ENCODE results near the gene PCMTD2.

PCMTD2 gene

DNA sequence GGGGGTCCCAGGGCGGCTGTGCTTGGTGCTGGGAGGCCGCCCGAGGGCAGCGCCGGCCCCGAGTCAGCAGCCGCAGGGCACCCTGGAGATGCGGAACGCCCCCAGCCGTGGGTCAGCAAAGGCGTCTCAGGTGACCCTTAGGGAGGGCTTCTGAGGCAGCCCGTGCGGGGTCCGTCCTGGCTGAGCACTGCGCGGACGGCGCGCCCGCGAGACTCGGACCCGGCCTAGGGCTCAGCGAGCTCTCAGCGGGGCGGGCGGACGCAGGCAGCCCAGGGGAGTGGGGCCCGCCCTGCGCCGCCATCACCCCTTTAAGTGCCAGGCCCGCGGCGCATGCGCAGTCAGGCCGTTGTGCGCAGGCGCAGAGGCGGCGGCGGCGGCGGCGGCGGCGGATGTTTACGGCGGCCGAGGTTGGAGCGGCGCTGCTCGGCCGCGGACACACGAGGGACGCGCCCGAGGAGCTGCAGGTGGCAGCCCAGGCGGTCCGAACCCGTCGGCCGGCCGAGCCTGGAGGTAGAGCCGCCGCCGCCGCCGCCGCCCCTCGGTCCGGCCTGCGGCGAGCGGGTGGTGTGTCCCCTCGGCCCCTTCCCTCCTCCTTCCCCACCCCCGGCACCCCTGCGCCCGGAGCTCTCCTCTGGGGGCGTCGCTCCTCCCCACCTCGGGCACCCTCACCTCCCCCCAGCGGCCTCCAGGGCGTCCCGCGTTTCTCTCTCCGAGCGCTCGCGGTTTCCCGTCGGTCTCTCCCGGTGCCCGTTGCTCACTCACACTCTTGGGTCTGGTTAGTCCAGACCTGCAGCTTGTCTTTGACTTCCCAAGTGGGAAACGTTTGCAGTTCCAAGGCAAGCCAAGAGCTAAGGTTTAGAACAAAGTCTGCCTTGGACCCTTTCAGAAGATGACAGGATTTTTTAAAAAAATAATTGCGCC is at the start of gene PCMTD2:
Gene PCMTD2, plus strand, starts transcription at position 388 of the 921 bp plus-strand sequence. CDS start 4,218 bp downstream, outside the sequence.
- peaks cover 54% of the 10 kb centered on the region for H3K4me1 Mint-ChIP-seq (ENCODE audit: low read depth)
- peak within 1 kb of the TSS; percentile 85 for H3K4me3 Mint-ChIP-seq
- no peaks in the 10 kb centered on the region for H3K9me3 Mint-ChIP-seq
- H3K27ac Mint-ChIP-seq = peak within 1 kb of the TSS; percentile 87
- peaks cover 7% of the 10 kb centered on the region for H3K27me3 Mint-ChIP-seq
- peaks cover 2% of the 10 kb centered on the region for H3K36me3 Mint-ChIP-seq (ENCODE audit: low read depth)

DNA sequence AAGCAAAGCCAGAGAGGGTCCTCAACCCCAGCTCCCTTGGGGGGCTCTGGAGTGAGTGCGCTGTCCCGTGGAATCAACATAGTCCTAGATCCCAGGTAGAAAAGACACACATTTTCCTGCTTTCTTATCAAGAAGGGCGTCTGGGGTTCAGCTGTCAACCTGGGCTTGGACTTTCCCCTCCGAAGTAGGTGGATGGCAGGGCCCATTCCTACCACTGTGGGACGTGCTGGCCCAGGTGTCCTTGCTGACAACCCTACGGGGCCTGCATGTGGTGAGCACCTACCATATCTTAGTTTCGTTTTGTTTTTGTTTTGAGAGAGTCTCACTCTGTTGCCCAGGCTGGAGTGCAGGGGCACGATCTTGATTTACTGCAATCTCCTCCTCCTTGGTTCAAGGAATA is 48.9 kb upstream of the PCMTD2 start:
- Mint-ChIP-seq H3K27ac (no peak overlapping the region), H3K4me3 (no peak overlapping the region), H3K9me3 (no peaks in the 10 kb centered on the region), H3K36me3 (ENCODE audit: low read depth) (no peaks in the 10 kb centered on the region), H3K4me1 (ENCODE audit: low read depth) (no peaks in the 10 kb centered on the region), H3K27me3 (no peaks in the 10 kb centered on the region)

DNA sequence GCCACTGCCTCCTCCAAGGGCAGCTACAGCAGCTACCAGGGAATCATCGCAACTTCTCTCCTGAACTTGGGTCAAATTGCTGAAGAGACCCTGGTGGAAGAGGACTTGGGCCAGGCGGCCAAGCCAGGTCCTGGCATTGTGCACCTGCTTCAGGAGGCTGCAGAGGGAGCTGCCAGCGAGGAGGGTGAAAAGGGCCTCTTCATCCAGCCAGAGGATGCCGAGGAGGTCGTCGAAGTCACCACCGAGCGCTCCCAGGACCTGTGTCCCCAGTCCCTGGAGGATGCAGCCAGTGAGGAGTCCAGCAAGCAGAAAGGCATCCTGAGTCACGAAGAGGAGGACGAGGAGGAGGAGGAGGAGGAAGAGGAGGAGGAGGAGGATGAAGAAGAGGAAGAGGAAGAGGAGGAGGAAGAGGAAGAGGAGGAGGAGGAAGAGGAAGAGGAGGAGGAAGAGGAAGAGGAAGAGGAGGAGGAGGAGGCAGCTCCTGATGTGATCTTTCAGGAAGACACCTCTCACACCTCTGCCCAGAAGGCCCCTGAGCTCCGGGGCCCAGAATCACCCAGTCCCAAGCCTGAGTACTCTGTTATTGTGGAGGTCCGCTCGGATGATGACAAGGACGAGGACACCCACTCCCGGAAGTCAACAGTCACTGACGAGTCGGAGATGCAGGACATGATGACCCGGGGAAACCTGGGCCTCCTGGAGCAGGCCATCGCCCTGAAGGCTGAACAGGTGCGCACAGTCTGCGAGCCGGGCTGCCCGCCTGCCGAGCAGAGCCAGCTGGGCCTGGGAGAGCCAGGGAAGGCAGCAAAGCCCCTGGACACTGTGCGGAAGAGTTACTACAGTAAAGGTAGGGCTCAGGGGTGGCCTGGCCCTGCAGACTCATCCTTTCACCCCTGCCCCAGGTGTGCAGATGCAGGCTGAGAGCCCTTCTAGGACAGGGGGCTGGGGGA is 47.6 kb upstream of the PCMTD2 start:
- H3K27ac Mint-ChIP-seq = no peak overlapping the region
- H3K27me3 Mint-ChIP-seq = no peaks in the 10 kb centered on the region
- H3K36me3 Mint-ChIP-seq (ENCODE audit: low read depth) = no peaks in the 10 kb centered on the region
- no peaks in the 10 kb centered on the region for H3K9me3 Mint-ChIP-seq
- no peaks in the 10 kb centered on the region for H3K4me1 Mint-ChIP-seq (ENCODE audit: low read depth)
- H3K4me3 Mint-ChIP-seq = no peak overlapping the region

DNA sequence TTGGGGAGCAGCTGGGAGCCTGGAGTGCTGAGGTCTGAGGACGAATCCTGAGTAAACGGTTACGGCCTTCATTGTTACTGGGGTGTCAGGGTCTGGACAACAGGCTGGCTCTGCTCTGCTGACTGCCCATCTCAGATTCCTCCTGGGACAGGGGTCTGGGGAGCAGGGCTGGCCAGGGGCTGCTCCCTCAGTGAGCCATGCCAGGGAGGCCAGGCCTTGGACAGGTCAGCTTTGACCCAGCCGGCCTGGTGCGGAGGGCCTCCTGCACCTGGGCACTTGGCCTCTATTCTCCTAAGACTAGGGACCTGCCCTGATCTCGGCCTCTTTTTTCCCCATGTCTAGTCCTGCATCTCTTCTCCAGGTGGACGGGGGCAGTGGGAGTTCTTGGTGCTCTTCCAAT is 46.4 kb upstream of the PCMTD2 start:
- H3K27ac Mint-ChIP-seq = no peak overlapping the region
- H3K36me3 Mint-ChIP-seq (ENCODE audit: low read depth) = no peaks in the 10 kb centered on the region
- no peaks in the 10 kb centered on the region for H3K27me3 Mint-ChIP-seq
- H3K4me1 Mint-ChIP-seq (ENCODE audit: low read depth) = no peaks in the 10 kb centered on the region
- no peaks in the 10 kb centered on the region for H3K9me3 Mint-ChIP-seq
- H3K4me3 Mint-ChIP-seq = no peak overlapping the region

- Mint-ChIP-seq H3K27me3 (no peaks in the 10 kb centered on the region), H3K4me3 (no peak overlapping the region)
Observed at GRCh38 chr20:64210656-64211369, 44.7 kb upstream of the PCMTD2 start.

GRCh38 chr20:64211874-64212658 is 43.5 kb upstream of the PCMTD2 start:
- H3K9me3 Mint-ChIP-seq = no peaks in the 10 kb centered on the region
- H3K36me3 Mint-ChIP-seq (ENCODE audit: low read depth) = no peaks in the 10 kb centered on the region
- H3K4me3 Mint-ChIP-seq = no peak overlapping the region
- no peaks in the 10 kb centered on the region for H3K27me3 Mint-ChIP-seq
- H3K27ac Mint-ChIP-seq = no peak overlapping the region
- H3K4me1 Mint-ChIP-seq (ENCODE audit: low read depth) = peaks cover 8% of the 10 kb centered on the region

More at GRCh38 chr20:64210656-64211369, 44.7 kb upstream of the PCMTD2 start:
- no peak overlapping the region for H3K27ac Mint-ChIP-seq
- peaks cover 8% of the 10 kb centered on the region for H3K4me1 Mint-ChIP-seq (ENCODE audit: low read depth)
- no peaks in the 10 kb centered on the region for H3K9me3 Mint-ChIP-seq
- no peaks in the 10 kb centered on the region for H3K36me3 Mint-ChIP-seq (ENCODE audit: low read depth)

DNA sequence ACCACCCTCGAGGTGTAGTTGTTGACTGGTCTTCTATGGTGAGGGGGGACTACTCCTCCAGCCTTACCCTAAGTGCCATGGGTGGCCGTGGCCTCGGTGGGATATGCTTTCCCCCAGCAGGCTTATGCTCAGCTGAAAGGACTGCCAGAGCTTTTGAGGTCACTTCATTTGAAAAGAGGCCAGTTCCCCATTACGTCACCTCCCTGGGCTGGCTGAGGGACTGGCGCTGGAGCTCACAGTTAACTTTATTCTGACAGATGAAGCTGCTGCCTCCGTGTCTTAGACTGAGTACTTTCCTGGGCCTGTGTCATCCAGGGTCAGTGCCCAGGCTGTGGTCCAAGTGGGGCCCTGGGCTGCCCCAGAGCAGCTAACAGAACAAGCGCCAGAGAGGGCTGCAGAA is 42.8 kb upstream of the PCMTD2 start:
- peaks cover 8% of the 10 kb centered on the region for H3K4me1 Mint-ChIP-seq (ENCODE audit: low read depth)
- no peaks in the 10 kb centered on the region for H3K9me3 Mint-ChIP-seq
- H3K36me3 Mint-ChIP-seq (ENCODE audit: low read depth) = no peaks in the 10 kb centered on the region
- no peaks in the 10 kb centered on the region for H3K27me3 Mint-ChIP-seq
- H3K27ac Mint-ChIP-seq = no peak overlapping the region
- H3K4me3 Mint-ChIP-seq = no peak overlapping the region

DNA sequence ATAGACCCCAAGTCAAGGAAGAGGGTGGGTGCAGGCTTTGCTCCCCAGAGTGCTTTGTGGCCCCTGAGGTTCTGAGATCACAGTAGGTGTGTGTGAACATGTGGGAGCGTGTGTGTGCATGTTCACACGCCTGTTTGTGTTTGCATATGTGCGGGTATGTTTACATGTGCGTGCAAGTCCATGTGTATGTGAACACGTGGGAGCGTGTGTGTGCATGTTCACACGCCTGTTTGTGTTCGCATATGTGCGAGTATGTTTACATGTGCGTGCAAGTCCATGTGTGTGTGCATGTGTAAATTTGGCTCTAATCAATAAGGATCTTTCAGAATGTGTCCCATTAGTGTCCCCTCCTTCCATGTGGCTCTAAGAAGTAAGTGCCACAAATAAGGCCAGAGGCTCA is 41.4 kb upstream of the PCMTD2 start:
- Mint-ChIP-seq H3K27me3 (no peaks in the 10 kb centered on the region), H3K4me1 (ENCODE audit: low read depth) (peaks cover 8% of the 10 kb centered on the region), H3K27ac (no peak overlapping the region), H3K9me3 (no peaks in the 10 kb centered on the region), H3K4me3 (no peak overlapping the region), H3K36me3 (ENCODE audit: low read depth) (no peaks in the 10 kb centered on the region)

DNA sequence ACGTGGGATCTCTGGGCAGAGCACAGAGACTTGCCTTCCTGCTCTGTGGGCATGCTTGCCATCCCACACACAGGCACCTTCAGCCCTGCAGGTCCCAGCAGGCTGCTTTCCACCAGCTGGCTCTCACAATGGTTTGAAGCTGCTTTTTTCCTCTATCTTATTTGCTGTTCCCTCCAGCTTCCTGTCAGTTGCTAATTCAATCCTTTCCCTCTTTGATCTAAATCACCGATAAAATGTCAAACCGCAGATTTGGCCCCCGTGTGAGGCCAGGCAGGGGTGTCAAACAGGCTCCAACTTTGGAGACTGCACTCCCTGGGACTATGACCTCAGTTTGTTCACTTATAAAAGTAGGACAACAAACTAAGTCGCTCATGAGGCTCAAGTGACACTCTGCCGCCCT is 40.6 kb upstream of the PCMTD2 start:
- Mint-ChIP-seq H3K36me3 (ENCODE audit: low read depth) (no peaks in the 10 kb centered on the region), H3K4me3 (no peak overlapping the region), H3K27ac (no peak overlapping the region), H3K9me3 (no peaks in the 10 kb centered on the region), H3K27me3 (no peaks in the 10 kb centered on the region), H3K4me1 (ENCODE audit: low read depth) (peaks cover 8% of the 10 kb centered on the region)

GRCh38 chr20:64216036-64216435 is 39.5 kb upstream of the PCMTD2 start:
- Mint-ChIP-seq H3K4me3 (no peak overlapping the region), H3K4me1 (ENCODE audit: low read depth) (peaks cover 8% of the 10 kb centered on the region), H3K27me3 (no peaks in the 10 kb centered on the region), H3K27ac (no peak overlapping the region), H3K36me3 (ENCODE audit: low read depth) (no peaks in the 10 kb centered on the region), H3K9me3 (no peaks in the 10 kb centered on the region)

DNA sequence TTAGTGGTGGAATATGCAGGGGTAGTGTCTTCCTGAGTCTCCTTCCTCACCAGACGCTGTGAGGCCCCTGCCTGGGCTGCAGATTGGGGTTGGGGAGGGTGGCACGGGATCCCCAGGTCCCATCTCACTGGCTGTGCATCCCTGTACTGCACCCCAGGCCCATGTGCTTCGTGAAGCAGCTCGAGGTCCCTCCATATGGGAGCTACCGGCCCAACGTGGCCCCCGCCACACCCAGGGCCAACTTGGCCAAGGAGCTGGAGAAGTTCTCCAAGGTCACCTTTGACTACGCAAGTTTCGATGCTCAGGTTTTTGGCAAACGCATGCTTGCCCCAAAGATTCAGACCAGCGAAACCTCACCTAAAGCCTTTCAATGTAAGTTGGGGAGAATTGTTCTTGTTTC is 38.6 kb upstream of the PCMTD2 start:
- Mint-ChIP-seq H3K4me1 (ENCODE audit: low read depth) (peaks cover 8% of the 10 kb centered on the region), H3K27ac (no peak overlapping the region), H3K9me3 (no peaks in the 10 kb centered on the region), H3K4me3 (no peak overlapping the region), H3K27me3 (no peaks in the 10 kb centered on the region), H3K36me3 (ENCODE audit: low read depth) (no peaks in the 10 kb centered on the region)

DNA sequence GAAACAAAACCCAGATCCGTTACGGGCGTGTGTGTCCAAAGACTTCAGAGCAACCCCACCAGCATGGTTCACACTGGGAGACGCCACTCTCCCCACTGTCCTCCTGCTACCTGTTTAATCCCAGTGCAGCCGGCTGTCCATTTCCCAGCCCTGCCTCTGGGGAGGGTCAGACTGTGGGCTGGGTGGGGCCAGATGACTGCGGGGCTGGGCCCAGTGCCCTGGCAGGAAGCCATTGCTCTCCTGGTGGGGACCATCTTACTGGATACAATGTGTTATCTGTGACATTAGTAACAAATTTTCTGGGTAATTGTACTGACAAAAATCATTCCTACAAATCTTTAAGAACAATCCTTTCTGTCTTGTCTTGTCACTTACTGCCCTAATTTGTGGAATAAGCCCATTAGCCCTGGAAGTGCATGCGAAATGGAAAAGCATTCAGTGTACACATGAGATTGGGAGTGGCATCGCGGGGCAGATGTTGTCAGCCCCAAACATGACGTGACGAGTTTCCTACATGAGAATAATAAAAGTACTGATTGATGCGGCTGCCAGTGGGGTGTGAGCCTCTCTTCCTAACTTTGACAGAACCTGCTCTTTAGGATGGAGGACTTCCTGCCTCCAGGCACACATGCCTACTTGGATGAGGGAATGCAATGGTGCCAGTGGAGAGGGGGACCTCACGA is 37.9 kb upstream of the PCMTD2 start:
- H3K27me3 Mint-ChIP-seq = no peaks in the 10 kb centered on the region
- no peak overlapping the region for H3K27ac Mint-ChIP-seq
- H3K4me3 Mint-ChIP-seq = no peak overlapping the region
- no peaks in the 10 kb centered on the region for H3K9me3 Mint-ChIP-seq
- peaks cover 8% of the 10 kb centered on the region for H3K4me1 Mint-ChIP-seq (ENCODE audit: low read depth)
- no peaks in the 10 kb centered on the region for H3K36me3 Mint-ChIP-seq (ENCODE audit: low read depth)

DNA sequence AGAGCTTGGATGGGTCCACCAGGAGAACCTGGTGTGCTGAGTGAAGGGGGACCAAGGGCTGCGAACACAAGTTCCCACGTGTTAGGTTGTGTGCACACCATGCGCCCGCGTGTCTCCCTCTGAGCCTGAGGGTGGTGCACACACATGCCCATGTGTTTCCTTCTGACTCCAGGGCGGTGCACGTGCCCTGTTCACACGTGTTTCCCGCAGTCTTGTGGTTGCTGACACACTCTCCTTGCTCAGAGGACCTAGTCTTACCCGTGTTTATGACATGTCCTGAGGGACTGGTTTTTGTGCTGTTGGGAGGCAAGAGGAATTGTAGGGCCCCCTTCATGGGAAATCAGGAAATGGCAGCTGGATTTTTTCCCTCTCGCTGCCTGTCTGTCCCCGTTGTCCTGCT is 36.3 kb upstream of the PCMTD2 start:
- H3K27me3 Mint-ChIP-seq = no peaks in the 10 kb centered on the region
- no peaks in the 10 kb centered on the region for H3K36me3 Mint-ChIP-seq (ENCODE audit: low read depth)
- H3K4me3 Mint-ChIP-seq = no peak overlapping the region
- no peaks in the 10 kb centered on the region for H3K9me3 Mint-ChIP-seq
- no peak overlapping the region for H3K27ac Mint-ChIP-seq
- peaks cover 8% of the 10 kb centered on the region for H3K4me1 Mint-ChIP-seq (ENCODE audit: low read depth)
